ENCODE data around the gene ANK2. TPM values are rescaled to one million over a fixed set of nuclear protein-coding genes. Genes with fewer than 3 reads are reported as not detected.

The ANK2 gene
- total and polyA plus RNA-seq, 12 donors, result 21.9 to 373 (median 298) TPM

GRCh38 chr4:113365377-113365776, 315.9 kb downstream of the ANK2 start:
- intact Hi-C loops (cut with DNase I), result no loop called here
- Histone ChIP-seq H3K4me1 (no peaks in the 10 kb centered on the region), H3K4me3 (no peak overlapping the region), H3K27ac (no peak overlapping the region), H3K36me3 (peaks cover 0 to 97% (median 29%) of the 10 kb centered on the region in 9 donors), H3K9me3 (no peaks in the 10 kb centered on the region), H3K27me3 (no peaks in the 10 kb centered on the region)
- DNase-seq (no peak), ATAC-seq (no peak)
- TF ChIP-seq, protein P1, sequence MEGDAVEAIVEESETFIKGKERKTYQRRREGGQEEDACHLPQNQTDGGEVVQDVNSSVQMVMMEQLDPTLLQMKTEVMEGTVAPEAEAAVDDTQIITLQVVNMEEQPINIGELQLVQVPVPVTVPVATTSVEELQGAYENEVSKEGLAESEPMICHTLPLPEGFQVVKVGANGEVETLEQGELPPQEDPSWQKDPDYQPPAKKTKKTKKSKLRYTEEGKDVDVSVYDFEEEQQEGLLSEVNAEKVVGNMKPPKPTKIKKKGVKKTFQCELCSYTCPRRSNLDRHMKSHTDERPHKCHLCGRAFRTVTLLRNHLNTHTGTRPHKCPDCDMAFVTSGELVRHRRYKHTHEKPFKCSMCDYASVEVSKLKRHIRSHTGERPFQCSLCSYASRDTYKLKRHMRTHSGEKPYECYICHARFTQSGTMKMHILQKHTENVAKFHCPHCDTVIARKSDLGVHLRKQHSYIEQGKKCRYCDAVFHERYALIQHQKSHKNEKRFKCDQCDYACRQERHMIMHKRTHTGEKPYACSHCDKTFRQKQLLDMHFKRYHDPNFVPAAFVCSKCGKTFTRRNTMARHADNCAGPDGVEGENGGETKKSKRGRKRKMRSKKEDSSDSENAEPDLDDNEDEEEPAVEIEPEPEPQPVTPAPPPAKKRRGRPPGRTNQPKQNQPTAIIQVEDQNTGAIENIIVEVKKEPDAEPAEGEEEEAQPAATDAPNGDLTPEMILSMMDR (IDR thresholded peaks at IDR 0.05), result no peak
- 86 to 88% methylated on average over 2 of the region's 2 CpGs for WGBS, 2 donors

DNA sequence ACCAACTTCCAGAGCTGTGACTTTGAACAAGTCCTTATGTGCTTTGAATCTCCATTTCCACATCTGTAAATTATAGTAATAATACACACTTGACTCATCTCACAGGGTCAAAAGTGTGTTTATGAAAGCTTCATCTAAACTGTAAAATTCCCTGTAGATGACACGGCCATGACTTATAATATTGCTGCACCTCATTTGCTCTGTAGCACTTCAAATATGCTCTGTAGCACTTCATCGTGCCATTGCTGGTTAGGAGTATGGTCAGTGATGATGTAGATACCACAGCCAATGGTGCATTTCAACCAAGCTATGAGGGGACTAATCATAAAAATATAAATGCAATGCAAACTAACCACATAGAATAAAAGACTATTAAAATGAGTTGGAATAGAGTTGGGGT, 318.6 kb downstream of the ANK2 start:
- intact Hi-C loops (cut with DNase I), result no loop called here
- Histone ChIP-seq H3K4me1 (no peaks in the 10 kb centered on the region), H3K9me3 (no peaks in the 10 kb centered on the region), H3K27me3 (no peaks in the 10 kb centered on the region), H3K4me3 (no peak overlapping the region), H3K36me3 (peaks cover 0 to 96% (median 33%) of the 10 kb centered on the region in 9 donors), H3K27ac (no peak overlapping the region)
- TF ChIP-seq, protein P1 (IDR thresholded peaks at IDR 0.05), result no peak
- DNase-seq, result no peak
- WGBS, 2 donors, result 96% methylated on average over 2 of the region's 2 CpGs
- no peak for ATAC-seq

DNA sequence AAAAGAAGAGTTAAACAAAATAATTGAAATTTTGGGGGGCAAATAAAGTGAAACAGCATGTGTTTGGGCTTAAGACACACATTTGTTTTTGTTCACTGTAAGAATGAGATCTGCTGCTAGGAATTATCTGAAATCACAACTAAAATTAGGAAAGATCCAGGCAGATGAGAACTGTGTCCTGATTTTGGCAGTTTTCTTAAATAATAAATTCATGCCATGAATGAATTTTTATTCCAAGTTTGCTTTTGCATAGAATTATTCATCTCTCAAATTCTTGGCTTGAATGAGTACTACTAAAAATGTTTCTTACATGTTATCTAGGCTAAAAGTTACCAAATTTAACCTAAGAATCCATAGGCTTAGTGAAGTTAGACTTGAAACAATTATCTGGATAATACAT, 321.7 kb downstream of the ANK2 start:
- H3K36me3 ChIP-seq, result peaks cover 0 to 90% (median 30%) of the 10 kb centered on the region in 9 donors
- H3K9me3 ChIP-seq, result no peaks in the 10 kb centered on the region
- H3K4me3 ChIP-seq, result no peak overlapping the region
- TF ChIP-seq, protein P1 (IDR thresholded peaks at IDR 0.05), result no peak
- intact Hi-C loops (cut with DNase I), result no loop called here
- no peaks in the 10 kb centered on the region for H3K27me3 ChIP-seq
- peaks cover 0 to 5% (median 0%) of the 10 kb centered on the region in 9 donors for H3K4me1 ChIP-seq
- DNase-seq (no peak), ATAC-seq (no peak)
- no peak overlapping the region for H3K27ac ChIP-seq

- DNase-seq, result no peak
- H3K4me1 ChIP-seq, result peaks cover 0 to 11% (median 0%) of the 10 kb centered on the region in 9 donors
- TF ChIP-seq, protein P1 (IDR thresholded peaks at IDR 0.05), result no peak
- peaks cover 0 to 57% (median 9%) of the 10 kb centered on the region in 9 donors for H3K36me3 ChIP-seq
- peak overlapping the region in 4 of 10 donors; percentile 11 to 41 (median 22) for H3K27ac ChIP-seq
- intact Hi-C loops (cut with DNase I), result no loop called here
- H3K9me3 ChIP-seq, result no peaks in the 10 kb centered on the region
- 47 to 69% methylated on average over 1 of the region's 1 CpG for WGBS, 2 donors
- no peak overlapping the region for H3K4me3 ChIP-seq
- no peaks in the 10 kb centered on the region for H3K27me3 ChIP-seq
- peak in 6 of 8 donors; percentile 31 to 79 (median 62) for ATAC-seq
Observed at GRCh38 chr4:113375964-113376666, 326.7 kb downstream of the ANK2 start.

Measured in heart right ventricle (tissue), 16 donors.